D721Med (cell line): ENCODE measurements around the gene TMEM198.

ENCODE experiments used
- DNase-seq: peaks from one replicate; pipeline ENCODE4 v3.0.0; 2011; ENCODE audit warnings: low spot score; ENCODE audit not compliant: insufficient read length
- FAIRE-seq: peaks from 2 replicates; lab custom pipeline; 2011; peaks lifted over from hg19 to GRCh38; lab: Jason Lieb, UNC
- CTCF ChIP-seq: IDR thresholded peaks from 2 replicates; pipeline ENCODE4 v1.5.1; 2012; ENCODE audit warnings: mild to moderate bottlenecking, control low read depth; ENCODE audit not compliant: insufficient read depth; ENCODE audit errors: missing control alignments

Gene TMEM198

GRCh38 chr2:219498280-219499057, 45.4 kb upstream of the TMEM198 start, which contains the start of gene GMPPA:
TSS of gene GMPPA (plus strand) at chr2:219498891. CDS start at chr2:219499976, 1,085 bp downstream.
- TF ChIP-seq CTCF = no peak
- FAIRE-seq = no peak
- DNase-seq = peak; percentile 99

- FAIRE-seq (no peak), DNase-seq (no peak)
- TF ChIP-seq CTCF = no peak
These were observed 44.8 kb upstream of the TMEM198 start for GRCh38 chr2:219499058-219499307.

DNA sequence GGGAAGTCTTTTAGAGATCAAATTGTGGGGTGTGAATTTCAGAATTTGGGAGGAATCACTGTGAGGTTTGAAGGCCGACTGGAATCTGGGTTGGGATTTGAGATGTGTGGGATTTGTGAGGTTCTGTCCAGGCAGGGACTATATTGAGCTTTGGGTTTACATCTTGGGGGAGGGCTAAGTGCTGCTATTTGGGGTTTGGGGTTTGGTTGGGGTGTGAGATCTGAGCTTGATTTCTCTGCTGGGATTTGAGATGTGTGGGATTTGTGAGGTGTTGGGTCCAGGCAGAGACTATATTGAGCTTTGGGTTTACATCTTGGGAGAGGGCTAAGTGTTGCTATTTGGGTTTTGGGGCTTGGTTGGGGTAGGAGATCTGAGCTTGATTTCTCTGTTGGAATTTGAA, 44.3 kb upstream of the TMEM198 start:
- no peak for TF ChIP-seq CTCF
- DNase-seq (no peak), FAIRE-seq (no peak)

DNA sequence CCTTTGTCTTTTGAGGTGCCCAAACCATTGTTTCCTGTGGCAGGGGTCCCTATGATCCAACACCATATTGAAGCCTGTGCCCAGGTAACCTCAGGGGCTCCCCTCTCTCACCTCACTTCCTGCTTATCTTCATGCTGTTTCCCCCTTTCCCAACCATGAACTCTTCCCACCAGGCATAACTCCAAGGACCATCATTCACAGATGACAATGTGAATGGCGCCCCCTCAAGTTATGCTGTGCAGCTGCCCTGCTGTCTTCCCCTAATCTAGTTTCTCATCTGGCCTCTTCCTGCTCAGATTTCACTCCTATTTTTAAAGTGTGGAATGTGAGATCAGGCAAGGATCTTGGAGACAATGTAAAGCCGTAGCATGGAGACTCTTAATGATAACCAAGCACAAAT, 43.7 kb upstream of the TMEM198 start:
- peak; percentile 31 for TF ChIP-seq CTCF
- no peak for FAIRE-seq

GRCh38 chr2:219501849-219502248, 42.0 kb upstream of the TMEM198 start:
- DNase-seq (no peak), FAIRE-seq (no peak)
- no peak for TF ChIP-seq CTCF

More for the DNA sequence above, 43.7 kb upstream of the TMEM198 start:
- DNase-seq = no peak

DNA sequence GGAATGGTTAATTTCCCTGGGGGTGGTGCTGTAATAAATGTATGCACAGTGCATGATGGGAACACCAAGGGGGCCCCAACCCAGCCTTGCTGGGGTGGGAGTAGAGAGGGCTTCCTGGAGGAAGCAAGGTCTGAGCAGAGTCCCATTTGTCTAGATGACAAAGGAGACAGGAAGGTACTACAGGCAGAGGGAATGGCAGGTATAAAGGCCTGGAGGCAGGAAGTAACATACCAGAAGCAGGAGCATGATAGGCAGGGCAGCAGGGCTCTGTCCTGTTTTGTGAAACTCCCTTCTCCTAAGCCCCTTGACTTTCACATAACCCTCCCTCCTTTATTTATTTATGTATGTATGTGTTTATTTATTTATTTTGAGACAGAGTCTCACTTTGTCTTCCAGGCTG, 41.2 kb upstream of the TMEM198 start:
- DNase-seq (no peak), FAIRE-seq (no peak)
- TF ChIP-seq CTCF = no peak

- DNase-seq (no peak), FAIRE-seq (no peak)
- TF ChIP-seq CTCF = no peak
These were observed 38.2 kb upstream of the TMEM198 start for GRCh38 chr2:219505585-219505984.
